CD8-positive, alpha-beta memory T cell (primary cell): ENCODE measurements around the gene FAIM. TPM values are rescaled to one million over a fixed set of nuclear protein-coding genes. Genes with fewer than 3 reads are reported as not detected.

Source experiments
- CTCF ChIA-PET: fragments of 350-600 bp; sonication (Branson Sonifier 250); formaldehyde crosslinking; loops from one replicate; lab custom pipeline; 2021; ENCODE audit warnings: antibody characterized with exemption; lab: Charles Lee
- POLR2A ChIA-PET: fragments of 350-600 bp; sonication (Branson Sonifier 250); formaldehyde crosslinking; loops from one replicate; lab custom pipeline; 2021; ENCODE audit warnings: antibody characterized with exemption; lab: Charles Lee
- DNase-seq, 5 donors: peaks; one replicate each; pipeline versions ENCODE4 v3.0.0 to v3.0.0-alpha.2; 2020 to 2022; ENCODE audit warnings: mixed read lengths in 1 of 5
- H3K27ac ChIP-seq: one replicate; pipeline ENCODE4 v1.7.0; 2013; ENCODE audit warnings: low read depth, mild to moderate bottlenecking, low read length, moderate library complexity
- H3K27me3 ChIP-seq: 2 replicates; pipeline ENCODE4 v1.7.0; 2013; ENCODE audit warnings: low read length, mild to moderate bottlenecking; ENCODE audit not compliant: insufficient read depth, poor library complexity, severe bottlenecking
- H3K36me3 ChIP-seq: 2 replicates; pipeline ENCODE4 v1.7.0; 2013; ENCODE audit warnings: mild to moderate bottlenecking, low read length, moderate library complexity; ENCODE audit not compliant: insufficient read depth
- H3K4me1 ChIP-seq: 2 replicates; pipeline ENCODE4 v1.7.0; 2013; ENCODE audit warnings: mild to moderate bottlenecking, low read length, moderate library complexity; ENCODE audit not compliant: insufficient read depth
- H3K4me3 ChIP-seq: 2 replicates; pipeline ENCODE4 v1.7.0; 2013; ENCODE audit warnings: mild to moderate bottlenecking, low read length
- H3K9me3 ChIP-seq: 2 replicates; pipeline ENCODE4 v1.7.0; 2013; ENCODE audit warnings: mild to moderate bottlenecking, low read length
- H3K27ac Mint-ChIP-seq, 8 donors: one replicate each; pipeline ENCODE4 v1.8.0; 2020 to 2021; ENCODE audit warnings: mixed read lengths in 8 of 8, mild to moderate bottlenecking in 6 of 8, inconsistent platforms in 3 of 8, moderate library complexity in 3 of 8
- H3K27me3 Mint-ChIP-seq, 2 donors: one replicate each; pipeline ENCODE4 v1.8.0; 2020 to 2021; ENCODE audit warnings: mixed read lengths in 2 of 2, mild to moderate bottlenecking in 1 of 2, moderate library complexity in 1 of 2
- H3K36me3 Mint-ChIP-seq, 3 donors: one replicate each; pipeline ENCODE4 v1.8.0; 2020 to 2021; ENCODE audit warnings: mixed read lengths in 3 of 3, inconsistent platforms in 1 of 3, mild to moderate bottlenecking in 1 of 3
- H3K4me1 Mint-ChIP-seq, 3 donors: one replicate each; pipeline ENCODE4 v1.8.0; 2020 to 2021; ENCODE audit warnings: mixed read lengths in 3 of 3, inconsistent platforms in 1 of 3, mild to moderate bottlenecking in 1 of 3
- H3K4me3 Mint-ChIP-seq, 7 donors: one replicate each; pipeline ENCODE4 v1.8.0; 2020 to 2021; ENCODE audit warnings: mixed read lengths in 7 of 7, mild to moderate bottlenecking in 6 of 7, moderate library complexity in 4 of 7, inconsistent platforms in 2 of 7
- H3K9me3 Mint-ChIP-seq, 5 donors: one replicate each; pipeline ENCODE4 v1.8.0; 2020 to 2022; ENCODE audit warnings: mixed read lengths in 5 of 5, mild to moderate bottlenecking in 3 of 5, moderate library complexity in 2 of 5, inconsistent platforms in 1 of 5
- polyA plus RNA-seq: library from polyadenylated mRNA; unstranded; fragments of 300-500 nt; fragmentation: Illumina TruSeq; gene quantifications from one replicate; pipeline ENCODE4 v1.2.3, GENCODE V29; 2021
- total RNA-seq, 2 experiments: library from RNA; stranded (reverse); gene quantifications; one replicate each; pipeline ENCODE4 v1.2.3, GENCODE V29; 2021

Gene FAIM
- total and polyA plus RNA-seq, 3 experiments from 2014 or later: 8.4 to 8.9 (median 8.5) TPM

- ChIA-PET POLR2A (no interaction called here), CTCF (interaction anchor here (2.5 kb wide), 1 partner anchor 233 kb away, joined by 8 read pairs; no protein-coding TSS in a partner anchor)
- no peaks in the 10 kb centered on the region for H3K27me3 Mint-ChIP-seq
Observed at GRCh38 chr3:138682648-138683047, 74.1 kb downstream of the FAIM start.

More at GRCh38 chr3:138682648-138683047, 74.1 kb downstream of the FAIM start:
- DNase-seq: no peak
- Histone ChIP-seq H3K4me1 (no peaks in the 10 kb centered on the region), H3K27ac (no peak overlapping the region), H3K36me3 (no peaks in the 10 kb centered on the region), H3K9me3 (no peaks in the 10 kb centered on the region), H3K27me3 (no peaks in the 10 kb centered on the region), H3K4me3 (no peak overlapping the region)
- Mint-ChIP-seq H3K4me1 (peaks cover 6 to 8% (median 7%) of the 10 kb centered on the region in 3 donors), H3K36me3 (peaks cover 6 to 60% (median 21%) of the 10 kb centered on the region in 3 donors), H3K9me3 (no peaks in the 10 kb centered on the region), H3K4me3 (no peak overlapping the region), H3K27ac (no peak overlapping the region)

Other genes starting within 250 kb of the FAIM start
- under 1 TPM; 0.07 TPM for gene ESYT3, start 174.2 kb upstream of the FAIM start, total RNA-seq
- gene ESYT3, start 174.2 kb upstream of the FAIM start, polyA plus RNA-seq: not detected
- 1 to 10 TPM; 8.0 to 8.4 TPM for gene CEP70, start 14.5 kb upstream of the FAIM start, total RNA-seq
- 7.6 TPM for gene CEP70, start 14.5 kb upstream of the FAIM start, polyA plus RNA-seq
- gene PIK3CB, start 226.2 kb downstream of the FAIM start, total RNA-seq: 10 to 100 TPM; 17.3 to 17.6 TPM
- gene PIK3CB, start 226.2 kb downstream of the FAIM start, polyA plus RNA-seq: 17.1 TPM